Lower leg skin (tissue), 4 donors: Measurements from ENCODE around the gene PTEN. TPM values are rescaled to one million over a fixed set of nuclear protein-coding genes. Genes with fewer than 3 reads are reported as not detected.

ENCODE experiments used
- DNase-seq, 2 donors: peaks; one replicate each; pipeline ENCODE4 v3.0.0-alpha.2; 2019; ENCODE audit warnings: low spot score in 2 of 2
- H3K4me3 ChIP-seq: fragments of 200-600 bp; sonication (generic); 2 replicates; pipeline ENCODE4 v1.5.1; 2017; ENCODE audit warnings: mild to moderate bottlenecking, low read depth; ENCODE audit not compliant: poor library complexity, severe bottlenecking
- CTCF ChIP-seq, 3 donors: fragments of 450-650 bp; IDR thresholded peaks; one replicate each; pipeline ENCODE4 v1.5.1; 2016; ENCODE audit warnings: antibody characterized with exemption in 3 of 3, mild to moderate bottlenecking in 3 of 3, moderate library complexity in 2 of 3
- POLR2A ChIP-seq, 2 donors: fragments of 450-650 bp; IDR thresholded peaks; one replicate each; pipeline ENCODE4 v1.6.1; 2016 to 2017; ENCODE audit warnings: antibody characterized with exemption in 2 of 2, mild to moderate bottlenecking in 1 of 2, moderate library complexity in 1 of 2
- WGBS, 2 donors: methylation state at CpG; one replicate each; pipeline ENCODE4 v1.1.5; 2018; 5-methylcytosine and 5-hydroxymethylcytosine counted together
- intact Hi-C: fragments of 100-400 bp; cut with DNase I; formaldehyde crosslinking; loops from one replicate; pipeline ENCODE4 v1.15.0; 2023; ENCODE audit warnings: low total_unique reads
- total RNA-seq, 4 donors: library from RNA; depleted of rRNA; stranded (reverse); fragments of >200 nt; gene quantifications; one replicate each; pipeline ENCODE4 v1.1.0, GENCODE V29; 2016

Gene PTEN
- total RNA-seq, 4 donors from 2014 or later, result 54.8 to 87.4 (median 68.8) TPM

DNA sequence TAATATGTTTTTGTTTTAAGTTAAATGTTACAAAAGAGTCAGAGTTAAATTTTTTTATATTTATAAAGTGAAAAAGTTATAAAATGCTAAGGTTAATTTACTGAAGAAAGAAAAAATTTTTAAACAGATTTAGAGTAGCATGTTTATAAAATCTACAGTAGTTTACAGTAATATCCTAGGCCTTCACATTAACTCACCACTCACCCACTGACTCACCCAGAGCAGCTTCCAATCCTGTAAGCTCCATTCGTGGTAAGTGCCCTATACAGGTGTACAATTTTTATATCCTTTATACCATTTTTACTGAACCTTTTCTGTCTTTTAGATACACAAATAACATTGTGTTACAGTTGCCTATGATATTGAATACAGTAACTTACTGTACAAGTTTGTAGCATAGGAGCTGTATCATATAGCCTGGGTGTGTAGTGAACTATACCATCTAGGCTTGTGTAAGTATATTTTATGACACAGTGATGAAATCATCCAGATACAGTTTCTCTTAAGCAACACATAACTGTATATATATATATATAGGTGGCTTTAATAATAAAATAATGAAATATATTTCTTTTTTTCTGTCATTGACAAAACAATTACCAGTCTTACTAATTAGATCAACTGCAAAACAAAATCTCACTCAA lies 79.6 kb downstream of the PTEN start:
- DNase-seq, result no peak
- intact Hi-C loops, result no loop called here
- no peak overlapping the region for H3K4me3 ChIP-seq
- TF ChIP-seq POLR2A (IDR thresholded peaks at IDR 0.05) (no peak), CTCF (IDR thresholded peaks at IDR 0.05) (no peak)
- WGBS, 2 donors, result 92% methylated on average over 1 of the region's 1 CpG

DNA sequence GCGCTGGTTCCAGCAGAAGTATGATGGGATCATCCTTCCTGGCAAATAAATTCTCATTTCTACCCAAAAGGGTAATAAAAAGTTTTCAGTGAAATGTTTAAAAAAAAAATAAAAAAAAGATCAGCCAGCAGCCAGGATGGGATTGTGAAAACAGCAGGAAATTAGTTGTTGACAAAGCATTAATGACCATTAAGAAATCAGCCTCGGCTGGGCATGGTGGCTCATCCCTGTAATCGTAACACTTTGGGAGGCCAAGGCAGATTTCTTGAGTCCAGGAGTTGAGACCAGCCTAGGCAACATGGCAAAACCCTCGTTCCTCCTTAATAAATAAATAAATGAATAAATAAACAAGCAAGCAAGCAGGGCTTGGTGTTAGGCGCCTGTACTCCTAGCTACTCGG lies 82.6 kb downstream of the PTEN start:
- 82 to 90% methylated on average over 6 of the region's 6 CpGs for WGBS, 2 donors
- no peak for TF ChIP-seq POLR2A (IDR thresholded peaks at IDR 0.05)
- TF ChIP-seq CTCF (IDR thresholded peaks at IDR 0.05), result no peak
- H3K4me3 ChIP-seq, result no peak overlapping the region
- intact Hi-C loops, result no loop called here
- no peak for DNase-seq

DNA sequence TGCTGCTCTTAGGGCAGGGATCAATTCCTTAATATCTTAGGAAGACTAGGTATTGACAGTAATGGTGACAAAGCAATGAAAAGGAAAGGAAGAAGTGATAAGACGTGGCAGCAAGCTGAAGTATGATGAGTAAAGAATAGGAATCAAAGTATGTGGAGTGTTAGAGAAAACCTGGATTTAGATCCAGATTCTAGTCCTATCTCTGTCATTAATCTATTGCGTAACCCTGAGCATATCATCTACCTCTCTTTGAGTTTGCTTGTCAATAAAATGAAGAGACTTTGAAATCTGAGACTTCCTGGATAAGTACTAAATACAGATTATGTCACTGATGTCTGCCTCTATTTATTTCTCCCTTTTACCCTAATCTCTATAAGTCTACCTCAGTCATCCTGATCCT lies 89.2 kb downstream of the PTEN start:
- intact Hi-C loops, result no loop called here
- H3K4me3 ChIP-seq, result no peak overlapping the region
- 44 to 50% methylated on average over 2 of the region's 2 CpGs for WGBS, 2 donors
- TF ChIP-seq CTCF (IDR thresholded peaks at IDR 0.05) (no peak), POLR2A (IDR thresholded peaks at IDR 0.05) (no peak)
- DNase-seq, result no peak

DNA sequence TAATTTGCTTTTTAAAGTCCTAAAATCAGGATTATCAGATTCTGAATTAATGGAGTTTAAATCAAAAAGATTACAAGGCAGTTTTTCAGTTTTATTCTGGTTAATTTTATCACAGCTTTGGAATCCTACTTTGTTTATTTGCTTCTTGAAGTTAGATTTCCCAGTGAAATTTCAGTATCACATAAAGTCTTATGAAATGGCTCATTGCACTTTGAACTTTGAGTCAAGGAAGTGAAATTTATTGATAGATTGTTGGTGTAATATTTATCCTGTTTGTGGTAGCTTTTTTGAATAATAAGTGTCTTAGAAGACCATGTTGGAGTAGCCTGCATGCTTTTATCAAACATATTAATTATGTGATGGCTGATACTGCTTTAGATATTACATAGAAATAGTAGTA lies 92.6 kb downstream of the PTEN start:
- DNase-seq, result no peak
- TF ChIP-seq CTCF (IDR thresholded peaks at IDR 0.05) (no peak), POLR2A (IDR thresholded peaks at IDR 0.05) (no peak)
- intact Hi-C loops, result no loop called here
- no peak overlapping the region for H3K4me3 ChIP-seq

DNA sequence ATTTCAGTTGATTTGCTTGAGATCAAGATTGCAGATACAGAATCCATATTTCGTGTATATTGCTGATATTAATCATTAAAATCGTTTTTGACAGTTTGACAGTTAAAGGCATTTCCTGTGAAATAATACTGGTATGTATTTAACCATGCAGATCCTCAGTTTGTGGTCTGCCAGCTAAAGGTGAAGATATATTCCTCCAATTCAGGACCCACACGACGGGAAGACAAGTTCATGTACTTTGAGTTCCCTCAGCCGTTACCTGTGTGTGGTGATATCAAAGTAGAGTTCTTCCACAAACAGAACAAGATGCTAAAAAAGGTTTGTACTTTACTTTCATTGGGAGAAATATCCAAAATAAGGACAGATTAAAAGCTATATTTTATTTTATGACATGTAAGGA lies 94.3 kb downstream of the PTEN start:
- DNase-seq, result no peak
- TF ChIP-seq POLR2A (IDR thresholded peaks at IDR 0.05), result no peak
- no peak for TF ChIP-seq CTCF (IDR thresholded peaks at IDR 0.05)
- intact Hi-C loops, result no loop called here
- no peak overlapping the region for H3K4me3 ChIP-seq
- 74 to 83% methylated on average over 5 of the region's 5 CpGs for WGBS, 2 donors

GRCh38 chr10:87960230-87960629 lies 96.8 kb downstream of the PTEN start:
- WGBS, 2 donors, result 92 to 93% methylated on average over 4 of the region's 4 CpGs
- no peak for DNase-seq
- no peak overlapping the region for H3K4me3 ChIP-seq
- TF ChIP-seq CTCF (IDR thresholded peaks at IDR 0.05), result no peak
- TF ChIP-seq POLR2A (IDR thresholded peaks at IDR 0.05), result no peak
- intact Hi-C loops, result no loop called here
